ENCODE measurements around the gene NDUFS8. TPM values are rescaled to one million over a fixed set of nuclear protein-coding genes. Genes with fewer than 3 reads are reported as not detected.

NDUFS8 gene
- total and polyA plus RNA-seq, 2 of the 13 experiments (the other 11 are each of a cell fraction or from before 2014, with no cell fraction given) = 96.7 to 158 TPM

DNA sequence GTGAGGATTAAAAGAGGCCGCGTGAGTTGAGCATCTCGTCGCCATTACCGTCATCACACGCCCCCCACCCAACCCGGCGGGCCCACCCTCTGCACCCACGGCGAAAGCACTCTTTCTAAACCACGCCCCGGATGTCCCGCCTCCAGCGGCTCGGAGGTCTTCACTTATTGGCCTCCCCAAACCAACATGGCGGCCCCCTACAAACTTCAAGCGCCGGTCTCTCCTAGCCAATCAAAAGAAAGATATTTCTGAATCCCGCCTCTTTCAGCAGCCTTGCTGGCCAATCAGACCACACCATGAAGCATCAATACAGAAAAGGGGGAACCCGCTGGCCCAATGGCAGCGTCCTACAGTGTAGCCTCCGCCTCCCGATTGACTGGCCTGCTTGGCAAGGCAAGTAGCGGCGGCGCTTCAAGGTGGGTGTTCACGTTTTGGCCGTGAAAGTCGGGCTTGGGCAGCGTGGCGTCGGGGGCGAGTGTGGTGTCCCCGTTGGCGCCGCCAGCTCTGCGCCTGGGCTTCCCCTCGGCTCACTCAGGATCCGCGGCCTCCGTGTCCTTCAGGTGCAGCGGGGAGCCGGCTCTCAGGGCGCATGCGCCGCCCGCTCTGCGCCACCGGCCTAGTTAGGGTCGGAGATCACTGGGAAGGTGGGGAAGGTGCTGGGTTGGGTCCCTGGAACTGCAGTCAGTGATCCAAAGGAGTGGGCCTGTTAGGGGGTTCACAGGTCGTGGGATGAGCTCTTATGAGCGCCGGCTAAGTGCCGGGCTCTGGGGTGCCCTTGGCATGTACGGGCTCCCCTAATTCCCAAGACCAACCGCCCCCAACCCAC lies at the start of gene NDUFS8 (continued):
- 0 out of 2 replicates have a peak, but pooled peaks have one; percentile 30 for TF ChIP-seq ZNF12 (CRISPR knock-in tag; IDR thresholded peaks at IDR 0.05)
- no peak for TF ChIP-seq LCORL (IDR thresholded peaks at IDR 0.05)
- peak; percentile 61 for TF ChIP-seq LCORL (CRISPR knock-in tag; IDR thresholded peaks at IDR 0.05)
- no peak for TF ChIP-seq SP5 (CRISPR knock-in tag; IDR thresholded peaks at IDR 0.05; ENCODE audit: borderline replicate concordance, low read depth)
- TF ChIP-seq, protein P1, sequence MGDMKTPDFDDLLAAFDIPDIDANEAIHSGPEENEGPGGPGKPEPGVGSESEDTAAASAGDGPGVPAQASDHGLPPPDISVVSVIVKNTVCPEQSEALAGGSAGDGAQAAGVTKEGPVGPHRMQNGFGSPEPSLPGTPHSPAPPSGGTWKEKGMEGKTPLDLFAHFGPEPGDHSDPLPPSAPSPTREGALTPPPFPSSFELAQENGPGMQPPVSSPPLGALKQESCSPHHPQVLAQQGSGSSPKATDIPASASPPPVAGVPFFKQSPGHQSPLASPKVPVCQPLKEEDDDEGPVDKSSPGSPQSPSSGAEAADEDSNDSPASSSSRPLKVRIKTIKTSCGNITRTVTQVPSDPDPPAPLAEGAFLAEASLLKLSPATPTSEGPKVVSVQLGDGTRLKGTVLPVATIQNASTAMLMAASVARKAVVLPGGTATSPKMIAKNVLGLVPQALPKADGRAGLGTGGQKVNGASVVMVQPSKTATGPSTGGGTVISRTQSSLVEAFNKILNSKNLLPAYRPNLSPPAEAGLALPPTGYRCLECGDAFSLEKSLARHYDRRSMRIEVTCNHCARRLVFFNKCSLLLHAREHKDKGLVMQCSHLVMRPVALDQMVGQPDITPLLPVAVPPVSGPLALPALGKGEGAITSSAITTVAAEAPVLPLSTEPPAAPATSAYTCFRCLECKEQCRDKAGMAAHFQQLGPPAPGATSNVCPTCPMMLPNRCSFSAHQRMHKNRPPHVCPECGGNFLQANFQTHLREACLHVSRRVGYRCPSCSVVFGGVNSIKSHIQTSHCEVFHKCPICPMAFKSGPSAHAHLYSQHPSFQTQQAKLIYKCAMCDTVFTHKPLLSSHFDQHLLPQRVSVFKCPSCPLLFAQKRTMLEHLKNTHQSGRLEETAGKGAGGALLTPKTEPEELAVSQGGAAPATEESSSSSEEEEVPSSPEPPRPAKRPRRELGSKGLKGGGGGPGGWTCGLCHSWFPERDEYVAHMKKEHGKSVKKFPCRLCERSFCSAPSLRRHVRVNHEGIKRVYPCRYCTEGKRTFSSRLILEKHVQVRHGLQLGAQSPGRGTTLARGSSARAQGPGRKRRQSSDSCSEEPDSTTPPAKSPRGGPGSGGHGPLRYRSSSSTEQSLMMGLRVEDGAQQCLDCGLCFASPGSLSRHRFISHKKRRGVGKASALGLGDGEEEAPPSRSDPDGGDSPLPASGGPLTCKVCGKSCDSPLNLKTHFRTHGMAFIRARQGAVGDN (CRISPR knock-in tag; IDR thresholded peaks at IDR 0.05) = peak; percentile 90
- peak; percentile 21; the same call in 1 of the 2 replicates for TF ChIP-seq FOXA3 (CRISPR knock-in tag; IDR thresholded peaks at IDR 0.05)
- 0 out of 2 replicates have a peak, but pooled peaks have one; percentile 72 for TF ChIP-seq ZNF33B (CRISPR knock-in tag; IDR thresholded peaks at IDR 0.05)
- no peak for TF ChIP-seq ELF4 (CRISPR knock-in tag; IDR thresholded peaks at IDR 0.05; ENCODE audit: borderline replicate concordance)
- peak; percentile 42; the same call in 1 of the 2 replicates for TF ChIP-seq ZNF879 (CRISPR knock-in tag; IDR thresholded peaks at IDR 0.05)
- no peak for TF ChIP-seq DNMT1 (CRISPR knock-in tag; IDR thresholded peaks at IDR 0.05)
- TF ChIP-seq, protein P2, sequence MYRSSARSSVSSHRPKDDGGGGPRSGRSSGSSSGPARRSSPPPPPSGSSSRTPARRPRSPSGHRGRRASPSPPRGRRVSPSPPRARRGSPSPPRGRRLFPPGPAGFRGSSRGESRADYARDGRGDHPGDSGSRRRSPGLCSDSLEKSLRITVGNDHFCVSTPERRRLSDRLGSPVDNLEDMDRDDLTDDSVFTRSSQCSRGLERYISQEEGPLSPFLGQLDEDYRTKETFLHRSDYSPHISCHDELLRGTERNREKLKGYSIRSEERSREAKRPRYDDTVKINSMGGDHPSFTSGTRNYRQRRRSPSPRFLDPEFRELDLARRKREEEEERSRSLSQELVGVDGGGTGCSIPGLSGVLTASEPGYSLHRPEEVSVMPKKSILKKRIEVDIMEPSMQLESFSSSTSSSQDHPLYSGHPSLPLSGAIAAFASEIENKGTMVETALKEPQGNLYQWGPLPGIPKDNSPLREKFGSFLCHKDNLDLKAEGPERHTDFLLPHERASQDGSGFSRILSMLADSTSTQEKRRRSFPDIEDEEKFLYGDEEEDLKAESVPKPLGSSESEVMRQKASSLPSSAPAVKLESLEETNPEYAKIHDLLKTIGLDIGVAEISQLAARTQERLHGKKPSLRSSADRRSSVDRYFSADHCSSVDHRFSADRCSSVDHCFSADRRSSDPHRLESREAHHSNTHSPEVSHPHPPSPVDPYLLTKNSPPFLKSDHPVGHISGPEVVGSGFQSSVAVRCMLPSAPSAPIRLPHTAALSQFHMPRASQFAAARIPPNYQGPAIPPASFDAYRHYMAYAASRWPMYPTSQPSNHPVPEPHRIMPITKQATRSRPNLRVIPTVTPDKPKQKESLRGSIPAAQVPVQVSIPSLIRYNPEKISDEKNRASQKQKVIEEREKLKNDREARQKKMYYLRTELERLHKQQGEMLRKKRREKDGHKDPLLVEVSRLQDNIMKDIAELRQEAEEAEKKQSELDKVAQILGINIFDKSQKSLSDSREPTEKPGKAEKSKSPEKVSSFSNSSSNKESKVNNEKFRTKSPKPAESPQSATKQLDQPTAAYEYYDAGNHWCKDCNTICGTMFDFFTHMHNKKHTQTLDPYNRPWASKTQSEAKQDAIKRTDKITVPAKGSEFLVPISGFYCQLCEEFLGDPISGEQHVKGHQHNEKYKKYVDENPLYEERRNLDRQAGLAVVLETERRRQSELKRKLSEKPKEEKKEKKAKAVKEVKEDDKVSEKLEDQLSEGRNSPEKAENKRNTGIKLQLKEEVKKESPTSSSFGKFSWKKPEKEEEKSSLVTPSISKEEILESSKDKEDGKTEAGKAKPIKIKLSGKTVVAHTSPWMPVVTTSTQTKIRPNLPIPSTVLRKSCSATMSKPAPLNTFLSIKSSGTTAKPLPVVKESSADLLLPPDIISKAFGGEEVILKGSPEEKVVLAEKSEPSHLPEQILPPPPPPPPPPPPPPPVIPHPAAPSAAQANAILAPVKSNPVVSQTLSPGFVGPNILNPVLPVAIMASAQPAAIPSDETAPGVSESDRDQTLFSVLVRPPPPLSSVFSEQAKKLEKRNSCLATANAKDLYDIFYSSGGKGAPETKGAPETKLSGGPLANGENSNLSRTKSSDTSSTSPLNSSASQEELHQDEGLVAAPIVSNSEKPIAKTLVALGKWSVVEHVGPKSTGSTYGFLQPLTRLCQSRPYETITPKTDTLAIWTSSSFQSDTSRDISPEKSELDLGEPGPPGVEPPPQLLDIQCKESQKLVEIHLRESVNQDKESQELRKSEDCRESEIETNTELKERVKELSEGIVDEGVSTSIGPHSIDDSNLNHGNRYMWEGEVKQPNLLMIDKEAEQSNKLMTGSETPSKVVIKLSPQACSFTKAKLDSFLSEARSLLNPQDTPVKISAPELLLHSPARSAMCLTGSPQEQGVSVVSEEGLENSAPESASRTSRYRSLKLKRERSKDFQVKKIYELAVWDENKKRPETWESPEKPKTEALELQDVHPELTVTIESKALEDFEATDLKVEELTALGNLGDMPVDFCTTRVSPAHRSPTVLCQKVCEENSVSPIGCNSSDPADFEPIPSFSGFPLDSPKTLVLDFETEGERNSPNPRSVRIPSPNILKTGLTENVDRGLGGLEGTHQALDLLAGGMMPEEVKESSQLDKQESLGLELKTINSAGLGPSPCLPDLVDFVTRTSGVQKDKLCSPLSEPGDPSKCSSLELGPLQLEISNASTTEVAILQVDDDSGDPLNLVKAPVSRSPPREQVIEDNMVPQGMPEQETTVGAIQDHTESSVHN (CRISPR knock-in tag; IDR thresholded peaks at IDR 0.05) = no peak
- TF ChIP-seq TCF12 (IDR thresholded peaks at IDR 0.05) = no peak
- no peak for TF ChIP-seq TCF12 (CRISPR knock-in tag; IDR thresholded peaks at IDR 0.05)
- TF ChIP-seq CBX1 (IDR thresholded peaks at IDR 0.05; ENCODE audit: low read depth) = no peak
- TF ChIP-seq ZSCAN30 (CRISPR knock-in tag; IDR thresholded peaks at IDR 0.05) = 0 out of 2 replicates have a peak, but pooled peaks have one; percentile 49
- TF ChIP-seq ARNT (IDR thresholded peaks at IDR 0.05) = no peak
- no peak for TF ChIP-seq ZNF3 (CRISPR knock-in tag; IDR thresholded peaks at IDR 0.05)
- TF ChIP-seq NR2F1 (CRISPR knock-in tag; IDR thresholded peaks at IDR 0.05) = 0 out of 4 replicates have a peak, but pooled peaks of 1 of the 2 experiments have one; percentile 15
